Measurements from ENCODE around the gene GPR156. TPM values are rescaled to one million over a fixed set of nuclear protein-coding genes. Genes with fewer than 3 reads are reported as not detected.
A peak's percentile ranks its signal among the peaks of the same experiment; 100 is the strongest.

GPR156 gene
- total and polyA plus RNA-seq, 7 donors, result 0.07 to 1.7 (median 1.1) TPM; not detected in 2

GRCh38 chr3:120214176-120214575 lies 70.8 kb downstream of the GPR156 start:
- Histone ChIP-seq H3K9me3 (no peaks in the 10 kb centered on the region), H3K27me3 (no peaks in the 10 kb centered on the region), H3K4me1 (peaks cover 0 to 11% (median 9%) of the 10 kb centered on the region in 4 donors), H3K36me3 (no peaks in the 10 kb centered on the region), H3K4me3 (no peak overlapping the region), H3K27ac (peak overlapping the region in 1 of 4 donors; percentile 16)
- intact Hi-C loops (cut with DNase I), result no loop called here
- TF ChIP-seq EP300 (IDR thresholded peaks at IDR 0.05) (no peak), POLR2AphosphoS5 (IDR thresholded peaks at IDR 0.05) (no peak), POLR2A (IDR thresholded peaks at IDR 0.05) (no peak), CTCF (IDR thresholded peaks at IDR 0.05) (no peak)
- 82 to 89% methylated on average over 4 of the region's 4 CpGs for WGBS, 2 donors
- DNase-seq, result no peak

- no peaks in the 10 kb centered on the region for H3K9me3 ChIP-seq
- WGBS, 2 donors, result 82 to 86% methylated on average over 1 of the region's 1 CpG
- no peak for TF ChIP-seq EP300 (IDR thresholded peaks at IDR 0.05)
- no peak for TF ChIP-seq POLR2AphosphoS5 (IDR thresholded peaks at IDR 0.05)
- no peak for TF ChIP-seq POLR2A (IDR thresholded peaks at IDR 0.05)
- no peak for TF ChIP-seq CTCF (IDR thresholded peaks at IDR 0.05)
- no peak overlapping the region for H3K27ac ChIP-seq
- intact Hi-C loops (cut with DNase I), result no loop called here
- no peak overlapping the region for H3K4me3 ChIP-seq
- H3K27me3 ChIP-seq, result no peaks in the 10 kb centered on the region
- H3K4me1 ChIP-seq, result peaks cover 0 to 11% (median 9%) of the 10 kb centered on the region in 4 donors
- no peaks in the 10 kb centered on the region for H3K36me3 ChIP-seq
- DNase-seq, result no peak
Observed at GRCh38 chr3:120212505-120212904, 72.5 kb downstream of the GPR156 start.

GRCh38 chr3:120209425-120209824 lies 75.6 kb downstream of the GPR156 start:
- peaks cover 0 to 7% (median 4%) of the 10 kb centered on the region in 4 donors for H3K4me1 ChIP-seq
- 90 to 91% methylated on average over 1 of the region's 1 CpG for whole genome bisulfite sequencing, 2 donors
- H3K27ac ChIP-seq, result no peak overlapping the region
- TF ChIP-seq CTCF (IDR thresholded peaks at IDR 0.05) (no peak), POLR2AphosphoS5 (IDR thresholded peaks at IDR 0.05) (no peak), POLR2A (IDR thresholded peaks at IDR 0.05) (no peak), EP300 (IDR thresholded peaks at IDR 0.05) (no peak)
- no peaks in the 10 kb centered on the region for H3K9me3 ChIP-seq
- no peak for DNase-seq
- H3K4me3 ChIP-seq, result no peak overlapping the region
- no peaks in the 10 kb centered on the region for H3K27me3 ChIP-seq
- H3K36me3 ChIP-seq, result no peaks in the 10 kb centered on the region
- intact Hi-C loops (cut with DNase I), result no loop called here

GRCh38 chr3:120204338-120204737 lies 80.7 kb downstream of the GPR156 start:
- Histone ChIP-seq H3K36me3 (no peaks in the 10 kb centered on the region), H3K27me3 (no peaks in the 10 kb centered on the region), H3K27ac (no peak overlapping the region), H3K9me3 (no peaks in the 10 kb centered on the region), H3K4me3 (no peak overlapping the region), H3K4me1 (peaks cover 0 to 14% (median 12%) of the 10 kb centered on the region in 4 donors)
- TF ChIP-seq EP300 (IDR thresholded peaks at IDR 0.05) (no peak), POLR2AphosphoS5 (IDR thresholded peaks at IDR 0.05) (no peak), CTCF (IDR thresholded peaks at IDR 0.05) (no peak), POLR2A (IDR thresholded peaks at IDR 0.05) (no peak)
- 82 to 92% methylated on average over 5 of the region's 5 CpGs for WGBS, 2 donors
- intact Hi-C loops (cut with DNase I), result no loop called here
- DNase-seq, result no peak

GRCh38 chr3:120203621-120204020 lies 81.4 kb downstream of the GPR156 start:
- H3K4me3 ChIP-seq, result no peak overlapping the region
- WGBS, 2 donors, result 97% methylated on average over 7 of the region's 7 CpGs
- H3K27me3 ChIP-seq, result no peaks in the 10 kb centered on the region
- no peaks in the 10 kb centered on the region for H3K36me3 ChIP-seq
- H3K4me1 ChIP-seq, result peaks cover 0 to 14% (median 12%) of the 10 kb centered on the region in 4 donors
- intact Hi-C loops (cut with DNase I), result no loop called here
- no peak for DNase-seq
- no peak for TF ChIP-seq EP300 (IDR thresholded peaks at IDR 0.05)
- no peak for TF ChIP-seq POLR2A (IDR thresholded peaks at IDR 0.05)
- no peak for TF ChIP-seq POLR2AphosphoS5 (IDR thresholded peaks at IDR 0.05)
- no peak for TF ChIP-seq CTCF (IDR thresholded peaks at IDR 0.05)
- H3K9me3 ChIP-seq, result no peaks in the 10 kb centered on the region
- H3K27ac ChIP-seq, result peak overlapping the region in 1 of 4 donors; percentile 2
